ENCODE results near the gene HRK.

The HRK gene

GRCh38 chr12:116867523-116867922 is 13.7 kb downstream of the HRK start:
- no peak for DNase-seq (ENCODE audit: low read depth, low spot score)

- no peak for DNase-seq (ENCODE audit: low read depth, low spot score)
Measured at GRCh38 chr12:116864371-116865160, 16.7 kb downstream of the HRK start.

- DNase-seq (ENCODE audit: low read depth, low spot score), result peak; percentile 81
Measured at GRCh38 chr12:116863275-116863767, 17.9 kb downstream of the HRK start.

- DNase-seq (ENCODE audit: low read depth, low spot score), result no peak
Measured at GRCh38 chr12:116862167-116862566, 19.1 kb downstream of the HRK start.

- DNase-seq (ENCODE audit: low read depth, low spot score), result peak; percentile 37
Measured at GRCh38 chr12:116861320-116861719, 19.9 kb downstream of the HRK start.

GRCh38 chr12:116860263-116860662 is 21.0 kb downstream of the HRK start:
- no peak for DNase-seq (ENCODE audit: low read depth, low spot score)

GRCh38 chr12:116859079-116859478 is 22.2 kb downstream of the HRK start:
- no peak for DNase-seq (ENCODE audit: low read depth, low spot score)

- DNase-seq (ENCODE audit: low read depth, low spot score), result no peak
Measured at GRCh38 chr12:116856729-116857128, 24.5 kb downstream of the HRK start.

- DNase-seq (ENCODE audit: low read depth, low spot score), result peak; percentile 30
Measured at GRCh38 chr12:116855744-116856470, 25.3 kb downstream of the HRK start.

- DNase-seq (ENCODE audit: low read depth, low spot score), result no peak
Measured at GRCh38 chr12:116853507-116853906, 27.7 kb downstream of the HRK start.

GRCh38 chr12:116852303-116852702 is 28.9 kb downstream of the HRK start:
- no peak for DNase-seq (ENCODE audit: low read depth, low spot score)

- no peak for DNase-seq (ENCODE audit: low read depth, low spot score)
Measured at GRCh38 chr12:116849216-116849615, 32.0 kb downstream of the HRK start.

- no peak for DNase-seq (ENCODE audit: low read depth, low spot score)
Measured at GRCh38 chr12:116843085-116843484, 38.2 kb downstream of the HRK start.

- no peak for DNase-seq (ENCODE audit: low read depth, low spot score)
Measured at GRCh38 chr12:116839287-116839830, 41.9 kb downstream of the HRK start.

GRCh38 chr12:116838365-116838764 is 42.9 kb downstream of the HRK start:
- DNase-seq (ENCODE audit: low read depth, low spot score), result no peak

GRCh38 chr12:116837097-116837496 is 44.1 kb downstream of the HRK start:
- no peak for DNase-seq (ENCODE audit: low read depth, low spot score)

GRCh38 chr12:116835484-116835883 is 45.8 kb downstream of the HRK start:
- DNase-seq (ENCODE audit: low read depth, low spot score), result no peak

GRCh38 chr12:116833474-116833873 is 47.8 kb downstream of the HRK start:
- DNase-seq (ENCODE audit: low read depth, low spot score), result no peak

GRCh38 chr12:116832353-116832752 is 48.9 kb downstream of the HRK start:
- no peak for DNase-seq (ENCODE audit: low read depth, low spot score)

GRCh38 chr12:116827432-116827831 is 53.8 kb downstream of the HRK start:
- no peak for DNase-seq (ENCODE audit: low read depth, low spot score)

GRCh38 chr12:116821291-116821690 is 60.0 kb downstream of the HRK start:
- DNase-seq (ENCODE audit: low read depth, low spot score), result peak; percentile 74

- no peak for DNase-seq (ENCODE audit: low read depth, low spot score)
Measured at GRCh38 chr12:116820064-116820656, 61.1 kb downstream of the HRK start.
